Measurements from ENCODE around the gene CEP63. TPM values are rescaled to one million over a fixed set of nuclear protein-coding genes. Genes with fewer than 3 reads are reported as not detected.

The CEP63 gene
- total RNA-seq, 1 donor from 2014 or later, result 34.7 TPM

DNA sequence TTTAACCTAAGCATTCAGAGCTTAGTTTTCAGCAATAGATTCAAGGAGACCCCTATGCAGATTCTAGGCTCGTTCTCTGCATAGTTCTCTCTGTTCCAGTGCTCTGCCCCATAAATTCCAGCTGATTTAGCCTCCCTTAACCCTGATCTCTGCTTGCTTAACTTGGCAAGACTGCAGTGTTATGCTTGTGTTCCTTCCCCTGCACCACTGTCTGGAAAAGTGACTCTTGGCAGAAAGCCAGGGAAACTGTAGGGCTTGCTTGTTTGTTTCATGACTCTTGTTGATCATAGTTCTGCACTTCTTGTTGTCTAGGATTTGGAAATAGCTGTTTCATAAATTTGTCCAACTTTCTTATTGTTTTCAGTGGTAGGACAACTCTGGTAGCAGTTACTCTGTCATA lies 40.2 kb upstream of the CEP63 start:
- no peak overlapping the region for H3K4me3 ChIP-seq
- peak overlapping the region; percentile 57 for H3K27ac ChIP-seq (replicated peaks)
- no peaks in the 10 kb centered on the region for H3K36me3 ChIP-seq
- no peaks in the 10 kb centered on the region for H3K27me3 ChIP-seq (ENCODE audit: low read depth)
- TF ChIP-seq, protein P1, sequence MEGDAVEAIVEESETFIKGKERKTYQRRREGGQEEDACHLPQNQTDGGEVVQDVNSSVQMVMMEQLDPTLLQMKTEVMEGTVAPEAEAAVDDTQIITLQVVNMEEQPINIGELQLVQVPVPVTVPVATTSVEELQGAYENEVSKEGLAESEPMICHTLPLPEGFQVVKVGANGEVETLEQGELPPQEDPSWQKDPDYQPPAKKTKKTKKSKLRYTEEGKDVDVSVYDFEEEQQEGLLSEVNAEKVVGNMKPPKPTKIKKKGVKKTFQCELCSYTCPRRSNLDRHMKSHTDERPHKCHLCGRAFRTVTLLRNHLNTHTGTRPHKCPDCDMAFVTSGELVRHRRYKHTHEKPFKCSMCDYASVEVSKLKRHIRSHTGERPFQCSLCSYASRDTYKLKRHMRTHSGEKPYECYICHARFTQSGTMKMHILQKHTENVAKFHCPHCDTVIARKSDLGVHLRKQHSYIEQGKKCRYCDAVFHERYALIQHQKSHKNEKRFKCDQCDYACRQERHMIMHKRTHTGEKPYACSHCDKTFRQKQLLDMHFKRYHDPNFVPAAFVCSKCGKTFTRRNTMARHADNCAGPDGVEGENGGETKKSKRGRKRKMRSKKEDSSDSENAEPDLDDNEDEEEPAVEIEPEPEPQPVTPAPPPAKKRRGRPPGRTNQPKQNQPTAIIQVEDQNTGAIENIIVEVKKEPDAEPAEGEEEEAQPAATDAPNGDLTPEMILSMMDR (IDR thresholded peaks at IDR 0.05; ENCODE audit: borderline replicate concordance), result no peak
- H3K4me1 ChIP-seq, result peaks cover 33% of the 10 kb centered on the region
- no peak for DNase-seq
- H3K9me3 ChIP-seq (replicated peaks), result peaks cover 11% of the 10 kb centered on the region
- intact Hi-C loops (cut with micrococcal nuclease), result no loop called here

DNA sequence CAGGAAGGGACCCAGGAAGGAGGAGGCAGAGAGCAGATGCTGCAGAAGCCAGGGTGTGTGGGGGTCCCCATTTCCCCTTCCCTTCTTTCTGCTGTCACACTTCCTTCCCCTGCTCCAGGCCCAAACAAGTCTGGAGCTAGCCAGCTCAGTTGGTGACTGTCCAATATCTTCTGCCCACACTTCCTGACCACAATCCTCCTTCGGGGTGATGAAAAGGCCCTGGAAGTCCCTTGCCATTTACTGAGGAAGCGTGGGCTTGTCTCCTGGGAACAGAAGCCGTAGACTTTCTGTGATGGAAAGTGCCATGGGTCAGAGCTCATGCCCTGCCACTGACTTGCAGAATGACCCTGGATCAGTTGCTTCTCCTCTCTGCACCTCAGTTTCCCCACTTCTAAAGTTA lies 39.1 kb upstream of the CEP63 start:
- H3K27me3 ChIP-seq (ENCODE audit: low read depth), result no peaks in the 10 kb centered on the region
- H3K9me3 ChIP-seq (replicated peaks), result peaks cover 11% of the 10 kb centered on the region
- no peaks in the 10 kb centered on the region for H3K36me3 ChIP-seq
- H3K4me1 ChIP-seq, result peaks cover 33% of the 10 kb centered on the region
- TF ChIP-seq, protein P1 (IDR thresholded peaks at IDR 0.05; ENCODE audit: borderline replicate concordance), result no peak
- intact Hi-C loops (cut with micrococcal nuclease), result no loop called here
- no peak overlapping the region for H3K4me3 ChIP-seq
- no peak for DNase-seq
- H3K27ac ChIP-seq (replicated peaks), result peak overlapping the region; percentile 57

DNA sequence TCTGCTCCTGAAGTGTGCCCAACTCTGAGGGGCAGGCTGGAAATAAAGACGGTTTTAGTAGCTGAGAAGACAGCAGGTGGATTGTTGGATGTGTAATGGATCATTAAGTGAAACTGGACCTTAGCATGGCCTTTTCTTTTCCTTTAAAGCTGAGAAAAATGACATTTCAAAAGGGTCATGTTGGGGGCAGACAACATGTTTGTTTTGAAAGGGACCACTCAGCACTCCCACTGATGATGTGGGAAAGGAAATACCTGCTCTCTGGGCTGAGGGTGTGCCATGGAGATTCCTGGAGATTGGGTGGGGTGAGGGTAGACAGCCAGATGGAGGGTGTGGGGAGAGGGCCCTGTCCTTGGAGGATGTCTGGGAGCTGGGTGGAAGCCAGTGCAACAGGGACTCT lies 38.5 kb upstream of the CEP63 start:
- DNase-seq, result no peak
- no peaks in the 10 kb centered on the region for H3K27me3 ChIP-seq (ENCODE audit: low read depth)
- H3K27ac ChIP-seq (replicated peaks), result no peak overlapping the region
- no peaks in the 10 kb centered on the region for H3K36me3 ChIP-seq
- peaks cover 11% of the 10 kb centered on the region for H3K9me3 ChIP-seq (replicated peaks)
- TF ChIP-seq, protein P1 (IDR thresholded peaks at IDR 0.05; ENCODE audit: borderline replicate concordance), result no peak
- no peak overlapping the region for H3K4me3 ChIP-seq
- H3K4me1 ChIP-seq, result peaks cover 33% of the 10 kb centered on the region
- intact Hi-C loops (cut with micrococcal nuclease), result no loop called here

DNA sequence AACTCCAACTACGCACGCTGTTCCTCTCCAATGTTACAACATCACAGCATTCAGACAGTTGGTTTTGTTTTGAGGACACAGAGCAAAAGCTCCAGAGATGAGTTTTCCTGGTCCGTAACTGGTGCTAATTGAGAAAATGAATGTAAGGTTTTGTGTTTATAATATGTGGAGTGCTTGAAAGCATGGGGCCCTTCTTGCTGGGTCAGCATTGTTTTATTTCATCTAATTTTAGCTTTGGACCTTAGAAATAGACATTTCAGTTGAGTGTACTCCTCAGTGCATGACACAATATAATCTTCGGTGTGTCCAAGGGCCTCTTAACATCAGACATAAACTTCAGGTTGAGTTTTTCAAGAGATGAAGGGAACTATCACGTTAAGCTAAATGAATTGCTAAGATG lies 37.2 kb upstream of the CEP63 start:
- Histone ChIP-seq H3K27me3 (ENCODE audit: low read depth) (no peaks in the 10 kb centered on the region), H3K27ac (replicated peaks) (no peak overlapping the region), H3K4me1 (peaks cover 33% of the 10 kb centered on the region), H3K9me3 (replicated peaks) (peaks cover 11% of the 10 kb centered on the region), H3K36me3 (no peaks in the 10 kb centered on the region), H3K4me3 (no peak overlapping the region)
- intact Hi-C loops (cut with micrococcal nuclease), result no loop called here
- TF ChIP-seq, protein P1 (IDR thresholded peaks at IDR 0.05; ENCODE audit: borderline replicate concordance), result no peak
- DNase-seq, result no peak

DNA sequence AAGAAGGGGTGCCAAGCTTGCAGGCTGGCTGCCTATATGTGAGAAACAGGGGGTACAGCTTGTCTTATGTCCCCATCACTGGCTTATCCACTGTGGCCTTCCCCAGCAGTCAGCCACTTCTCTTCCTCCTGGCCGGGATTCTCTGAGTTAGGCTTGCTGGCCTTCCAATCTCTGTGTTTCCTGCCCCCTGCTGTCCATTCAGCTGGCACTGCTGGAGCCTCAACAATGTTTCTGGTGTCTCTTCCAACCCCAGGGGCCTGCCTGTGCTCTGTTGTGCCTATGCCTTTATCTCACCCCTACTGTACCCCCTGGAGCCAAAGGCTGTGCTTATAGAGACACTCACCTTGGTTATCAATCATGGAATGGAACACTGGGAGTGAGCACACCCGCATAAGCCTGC lies 36.6 kb upstream of the CEP63 start:
- peaks cover 11% of the 10 kb centered on the region for H3K9me3 ChIP-seq (replicated peaks)
- H3K27ac ChIP-seq (replicated peaks), result no peak overlapping the region
- H3K4me3 ChIP-seq, result no peak overlapping the region
- no peak for DNase-seq
- no peaks in the 10 kb centered on the region for H3K36me3 ChIP-seq
- H3K4me1 ChIP-seq, result peaks cover 33% of the 10 kb centered on the region
- TF ChIP-seq, protein P1 (IDR thresholded peaks at IDR 0.05; ENCODE audit: borderline replicate concordance), result peak; percentile 57
- H3K27me3 ChIP-seq (ENCODE audit: low read depth), result no peaks in the 10 kb centered on the region
- intact Hi-C loops (cut with micrococcal nuclease), result no loop called here

DNA sequence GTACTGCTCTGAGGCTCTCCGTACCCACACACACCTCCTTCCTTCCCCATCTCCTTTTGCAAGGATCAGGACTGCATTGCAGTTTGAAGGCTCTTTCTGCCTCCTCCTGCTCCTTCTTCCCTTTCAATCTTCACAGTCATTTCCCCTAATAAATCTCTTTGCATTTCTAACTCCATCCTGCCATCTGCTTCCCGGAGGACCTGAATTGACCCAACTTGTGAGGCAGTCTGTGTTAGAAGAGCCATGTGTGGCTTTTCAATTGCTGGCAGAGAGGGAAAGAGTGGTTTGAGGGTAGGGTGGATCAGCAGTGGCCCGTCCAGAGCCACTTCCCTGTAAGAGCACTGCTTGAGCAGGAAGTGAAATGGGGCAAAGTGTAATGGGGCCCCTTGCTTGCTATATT lies 35.9 kb upstream of the CEP63 start:
- H3K36me3 ChIP-seq, result no peaks in the 10 kb centered on the region
- H3K4me1 ChIP-seq, result peaks cover 30% of the 10 kb centered on the region
- no peak for DNase-seq
- intact Hi-C loops (cut with micrococcal nuclease), result no loop called here
- TF ChIP-seq, protein P1 (IDR thresholded peaks at IDR 0.05; ENCODE audit: borderline replicate concordance), result no peak
- peaks cover 6% of the 10 kb centered on the region for H3K9me3 ChIP-seq (replicated peaks)
- no peaks in the 10 kb centered on the region for H3K27me3 ChIP-seq (ENCODE audit: low read depth)
- no peak overlapping the region for H3K27ac ChIP-seq (replicated peaks)
- no peak overlapping the region for H3K4me3 ChIP-seq

All from left ventricle myocardium inferior (tissue), 1 donor.